ENCODE results near the gene MAT2B. TPM values are rescaled to one million over a fixed set of nuclear protein-coding genes. Genes with fewer than 3 reads are reported as not detected.

The MAT2B gene
- total RNA-seq, 6 experiments from 2014 or later = 21.6 to 40.7 (median 26.6) TPM

- intact Hi-C loops (cut with DNase I) = no loop called here
- 40% methylated on average over 1 of the region's 1 CpG for WGBS (ENCODE audit: insufficient coverage, low coverage, low lambda C conversion rate, missing lambda C conversion rate)
- Histone ChIP-seq H3K27me3 (peaks cover 0 to 6% of the 10 kb centered on the region in 2 donors), H3K9me3 (no peaks in the 10 kb centered on the region), H3K4me1 (peaks cover 0 to 11% (median 0%) of the 10 kb centered on the region in 4 donors), H3K4me3 (no peak overlapping the region), H3K36me3 (no peaks in the 10 kb centered on the region), H3K27ac (no peak overlapping the region)
- no peak for TF ChIP-seq CTCF (IDR thresholded peaks at IDR 0.05)
- no peak for TF ChIP-seq POLR2A (IDR thresholded peaks at IDR 0.05)
- no peak for DNase-seq
- no peak for ATAC-seq
Observed at GRCh38 chr5:163567811-163568210, 62.4 kb downstream of the MAT2B start.

Other genes starting within 250 kb of the MAT2B start
- gene CCNG1, start 68.0 kb upstream of the MAT2B start, total RNA-seq = 100 to 1,000 TPM in 1 of 6 experiments, 10 to 100 TPM in 5; 47.7 to 146 (median 80.1) TPM
- 10 to 100 TPM in 4 of 6 experiments, 1 to 10 TPM in 2; 2.0 to 16.9 (median 11.8) TPM for gene NUDCD2, start 45.5 kb upstream of the MAT2B start, total RNA-seq
- gene HMMR, start 45.0 kb upstream of the MAT2B start, total RNA-seq = 1 to 10 TPM in 4 of 6 experiments, under 1 TPM in 2; 0.11 to 3.0 (median 1.1) TPM